Thoracic aorta (tissue), 2 donors: Measurements from ENCODE around the gene KCNN3. TPM values are rescaled to one million over a fixed set of nuclear protein-coding genes. Genes with fewer than 3 reads are reported as not detected.

Experiments used
- ATAC-seq: fragments of 150-250 bp; one replicate; pipeline ENCODE4 v1.8.0; 2017; ENCODE audit warnings: low read depth; ENCODE audit not compliant: insufficient number of reproducible peaks, low FRiP score
- DNase-seq: peaks from one replicate; pipeline ENCODE4 v3.0.0-alpha.2; 2020; ENCODE audit warnings: low spot score
- H3K27ac ChIP-seq, 2 donors: fragments of 200-600 bp; sonication (generic); 1 replicate in 1 of 2; 2 replicates in 1 of 2; pipeline ENCODE4 v1.5.1; 2016; ENCODE audit warnings: mild to moderate bottlenecking in 2 of 2, moderate library complexity in 2 of 2
- H3K27me3 ChIP-seq: fragments of 200-600 bp; sonication (generic); replicated peaks from 2 replicates; pipeline ENCODE4 v1.6.0; 2016; ENCODE audit warnings: mild to moderate bottlenecking; ENCODE audit not compliant: insufficient read depth
- H3K36me3 ChIP-seq: fragments of 200-600 bp; sonication (generic); one replicate; pipeline ENCODE4 v1.5.1; 2016
- H3K4me1 ChIP-seq, 2 donors: fragments of 200-600 bp; sonication (generic); 1 replicate in 1 of 2; 2 replicates in 1 of 2; pipeline versions ENCODE4 v1.5.1 to v1.6.0; 2016; ENCODE audit warnings: low read depth in 2 of 2, mild to moderate bottlenecking in 1 of 2; ENCODE audit not compliant: control insufficient read depth in 1 of 2
- H3K4me3 ChIP-seq: fragments of 200-600 bp; sonication (generic); 2 replicates; pipeline ENCODE4 v1.5.1; 2016; ENCODE audit warnings: mild to moderate bottlenecking
- H3K9me3 ChIP-seq: fragments of 200-600 bp; sonication (generic); 2 replicates; pipeline ENCODE4 v1.5.1; 2016
- total RNA-seq, 2 donors: library from RNA; depleted of rRNA; stranded (reverse); fragments of >200 nt; gene quantifications; one replicate each; pipeline versions ENCODE4 v1.1.0 to v1.2.3, GENCODE V29; 2016
- TF ChIP-seq, protein P1 (sequence below): fragments of 200-600 bp; sonication (generic); IDR thresholded peaks from one replicate; pipeline ENCODE4 v1.5.1; 2019; ENCODE audit warnings: antibody characterized with exemption

KCNN3 gene
- total RNA-seq, 2 donors from 2014 or later = 0.95 to 1.8 TPM

DNA sequence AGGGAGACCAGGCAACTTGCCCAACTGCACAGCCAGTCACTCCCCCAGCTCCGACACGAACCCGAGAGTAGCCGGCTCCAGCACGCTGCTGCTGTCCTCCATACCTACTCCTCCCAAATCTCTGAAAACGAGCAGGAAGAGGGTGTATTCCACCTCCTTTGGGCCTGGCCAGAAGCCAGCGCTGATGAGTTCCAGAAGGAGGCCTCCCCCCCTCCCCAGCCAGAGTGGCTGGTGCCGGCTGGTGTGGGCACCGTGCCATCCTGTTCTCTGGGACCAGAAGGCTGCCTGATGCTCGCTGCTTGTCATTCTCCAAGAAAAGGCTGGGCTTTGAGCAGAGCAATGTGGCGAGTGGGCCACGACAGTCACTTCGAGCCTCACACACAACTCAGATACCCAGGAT, 22.2 kb downstream of the KCNN3 start:
- H3K27ac ChIP-seq = no peak overlapping the region
- ATAC-seq = no peak
- no peaks in the 10 kb centered on the region for H3K27me3 ChIP-seq

DNA sequence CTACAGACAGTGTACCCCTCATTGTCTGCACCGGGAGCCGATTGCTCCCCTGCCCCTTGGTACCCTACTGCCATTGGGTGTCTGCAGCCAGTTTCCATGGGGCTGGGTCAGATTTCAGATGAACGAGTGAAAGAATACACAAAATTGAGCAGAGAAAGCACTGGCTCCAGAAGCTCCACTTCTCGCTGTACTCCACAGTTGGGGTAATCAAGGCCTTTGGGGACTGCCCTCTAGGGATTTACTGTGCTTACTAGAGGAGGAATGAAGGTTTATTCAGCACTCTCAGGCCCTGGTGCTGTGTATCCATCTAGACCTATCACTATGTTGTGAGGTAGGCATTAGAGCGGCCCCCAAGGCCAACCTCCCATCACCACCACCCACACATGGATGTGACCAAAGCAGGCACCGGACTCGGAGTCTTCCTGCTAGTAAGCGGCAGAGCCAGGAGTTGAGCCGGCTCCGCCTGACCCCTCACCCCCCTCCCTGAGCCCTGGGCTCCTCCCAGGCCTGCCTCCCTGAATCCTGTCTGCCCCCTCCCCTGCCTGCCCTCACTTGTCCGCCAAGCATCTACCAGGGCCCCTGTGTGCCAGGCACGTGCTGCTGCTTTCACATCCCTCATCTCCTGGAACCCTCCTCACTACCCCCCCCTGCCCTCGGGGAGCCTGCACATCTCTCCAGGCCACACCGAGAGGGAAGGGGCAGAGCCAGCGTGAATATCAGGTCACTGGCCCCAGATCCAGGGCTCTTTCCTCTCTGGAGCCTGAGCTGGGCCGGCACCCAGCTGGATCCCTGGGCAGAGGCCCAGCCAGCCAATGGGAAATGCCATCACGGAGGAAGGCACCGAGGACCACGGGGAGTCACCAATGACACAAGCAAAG, 23.3 kb downstream of the KCNN3 start:
- Histone ChIP-seq H3K36me3 (no peaks in the 10 kb centered on the region), H3K9me3 (no peaks in the 10 kb centered on the region), H3K27me3 (no peaks in the 10 kb centered on the region), H3K4me3 (no peak overlapping the region), H3K27ac (no peak overlapping the region), H3K4me1 (no peaks in the 10 kb centered on the region)
- no peak for DNase-seq
- TF ChIP-seq, protein P1, sequence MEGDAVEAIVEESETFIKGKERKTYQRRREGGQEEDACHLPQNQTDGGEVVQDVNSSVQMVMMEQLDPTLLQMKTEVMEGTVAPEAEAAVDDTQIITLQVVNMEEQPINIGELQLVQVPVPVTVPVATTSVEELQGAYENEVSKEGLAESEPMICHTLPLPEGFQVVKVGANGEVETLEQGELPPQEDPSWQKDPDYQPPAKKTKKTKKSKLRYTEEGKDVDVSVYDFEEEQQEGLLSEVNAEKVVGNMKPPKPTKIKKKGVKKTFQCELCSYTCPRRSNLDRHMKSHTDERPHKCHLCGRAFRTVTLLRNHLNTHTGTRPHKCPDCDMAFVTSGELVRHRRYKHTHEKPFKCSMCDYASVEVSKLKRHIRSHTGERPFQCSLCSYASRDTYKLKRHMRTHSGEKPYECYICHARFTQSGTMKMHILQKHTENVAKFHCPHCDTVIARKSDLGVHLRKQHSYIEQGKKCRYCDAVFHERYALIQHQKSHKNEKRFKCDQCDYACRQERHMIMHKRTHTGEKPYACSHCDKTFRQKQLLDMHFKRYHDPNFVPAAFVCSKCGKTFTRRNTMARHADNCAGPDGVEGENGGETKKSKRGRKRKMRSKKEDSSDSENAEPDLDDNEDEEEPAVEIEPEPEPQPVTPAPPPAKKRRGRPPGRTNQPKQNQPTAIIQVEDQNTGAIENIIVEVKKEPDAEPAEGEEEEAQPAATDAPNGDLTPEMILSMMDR = no peak
- ATAC-seq = no peak

More for the DNA sequence above, 22.2 kb downstream of the KCNN3 start:
- TF ChIP-seq, protein P1 = no peak
- no peaks in the 10 kb centered on the region for H3K4me1 ChIP-seq
- no peaks in the 10 kb centered on the region for H3K9me3 ChIP-seq
- no peaks in the 10 kb centered on the region for H3K36me3 ChIP-seq
- H3K4me3 ChIP-seq = no peak overlapping the region
- no peak for DNase-seq

DNA sequence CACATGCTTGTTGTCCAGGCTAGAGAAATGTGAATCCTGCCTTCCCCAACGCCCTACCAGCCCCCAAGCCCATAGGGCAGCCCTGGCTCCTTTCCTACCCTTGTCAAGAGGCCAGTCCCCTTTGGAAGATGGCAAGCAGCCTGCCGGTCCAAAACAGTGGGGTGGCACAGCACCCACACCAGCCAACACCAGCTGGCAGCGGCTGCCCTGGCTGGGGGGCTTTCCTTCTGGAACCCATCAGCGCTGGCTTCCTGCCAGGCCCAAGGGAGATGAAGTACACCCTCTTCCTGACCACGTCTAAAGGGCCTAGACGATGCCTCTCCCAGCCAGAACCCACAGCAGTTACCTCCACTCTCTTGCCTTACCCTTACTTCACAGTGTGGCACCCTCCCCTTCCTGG, 24.2 kb downstream of the KCNN3 start:
- TF ChIP-seq, protein P1 = no peak
- no peak for ATAC-seq
- no peak overlapping the region for H3K27ac ChIP-seq

DNA sequence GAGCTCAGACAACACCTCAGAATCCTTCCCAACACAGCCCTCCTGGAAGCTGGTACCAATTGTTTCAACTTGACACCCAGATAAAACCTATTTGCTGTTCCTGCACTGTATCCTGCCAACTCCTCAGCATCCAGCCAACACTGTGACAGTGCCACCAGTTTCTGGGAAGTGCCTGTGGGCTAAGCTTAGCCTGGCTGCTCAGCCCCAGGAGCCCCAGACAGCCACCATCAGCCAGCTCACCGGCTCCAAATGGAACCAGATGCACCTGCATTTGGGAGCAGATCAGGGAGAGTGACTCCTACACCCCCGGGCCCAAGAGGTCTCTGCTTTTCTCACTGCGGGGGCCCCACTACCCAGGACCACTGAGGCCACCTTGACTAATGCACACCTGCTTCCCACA, 24.9 kb downstream of the KCNN3 start:
- Histone ChIP-seq H3K27me3 (no peaks in the 10 kb centered on the region), H3K4me1 (no peaks in the 10 kb centered on the region), H3K9me3 (no peaks in the 10 kb centered on the region), H3K4me3 (no peak overlapping the region), H3K36me3 (no peaks in the 10 kb centered on the region), H3K27ac (no peak overlapping the region)
- TF ChIP-seq, protein P1 = no peak
- ATAC-seq = no peak
- no peak for DNase-seq

More for the DNA sequence above, 24.2 kb downstream of the KCNN3 start:
- no peaks in the 10 kb centered on the region for H3K9me3 ChIP-seq
- H3K27me3 ChIP-seq = no peaks in the 10 kb centered on the region
- H3K36me3 ChIP-seq = no peaks in the 10 kb centered on the region
- no peaks in the 10 kb centered on the region for H3K4me1 ChIP-seq
- DNase-seq = no peak
- no peak overlapping the region for H3K4me3 ChIP-seq

DNA sequence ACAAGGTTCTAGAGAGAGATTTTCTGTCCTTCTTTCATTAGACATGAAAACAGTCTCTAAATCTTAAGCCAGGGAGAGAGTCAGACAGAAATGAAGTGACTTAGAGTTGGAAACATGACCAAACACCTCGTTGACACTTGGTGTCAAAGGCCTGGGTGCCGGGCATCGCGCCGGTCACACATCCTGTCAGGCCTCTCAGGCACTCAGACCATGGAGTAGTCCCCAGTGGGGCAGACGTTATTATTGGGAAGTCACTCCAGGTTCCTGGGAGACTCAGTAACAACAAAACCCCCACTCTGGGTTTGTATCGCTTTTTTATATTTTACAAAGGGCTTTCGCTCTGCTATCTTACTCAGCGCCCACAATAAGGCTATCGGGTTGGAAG, 25.8 kb downstream of the KCNN3 start:
- TF ChIP-seq, protein P1 = no peak
- Histone ChIP-seq H3K9me3 (no peaks in the 10 kb centered on the region), H3K27me3 (no peaks in the 10 kb centered on the region), H3K4me1 (no peaks in the 10 kb centered on the region), H3K4me3 (no peak overlapping the region), H3K36me3 (no peaks in the 10 kb centered on the region), H3K27ac (no peak overlapping the region)
- DNase-seq = no peak
- ATAC-seq = no peak
